ENCODE measurements around the gene XPO5.
"Not testable (repeated sequence)": the region's sequence is repeated elsewhere in the genome, so short reads cannot be mapped to it uniquely, and the experiment has no call there.

Gene XPO5

GRCh38 chr6:43499028-43499815 is 76.6 kb downstream of the XPO5 start:
- peaks cover 64 to 82% (median 74%) of the 10 kb centered on the region in 11 experiments for H3K36me3 ChIP-seq
- H4K20me1 ChIP-seq, result peaks cover 17 to 67% (median 29%) of the 10 kb centered on the region in 11 experiments; a peak in 20 of 22 replicates

GRCh38 chr6:43498291-43498690 is 77.5 kb downstream of the XPO5 start:
- H3K4me2 ChIP-seq; H3K27ac ChIP-seq; H3K9me3 ChIP-seq (replicated peaks in 1 of 11); H3K4me3 ChIP-seq; H3K27me3 ChIP-seq: not testable (repeated sequence)
- H4K20me1 ChIP-seq, result peaks cover 22 to 71% (median 38%) of the 10 kb centered on the region in 11 experiments; a peak in 20 of 22 replicates
- H3K36me3 ChIP-seq, result peaks cover 57 to 81% (median 70%) of the 10 kb centered on the region in 11 experiments
- H3K4me1 ChIP-seq, result peaks cover 19 to 34% (median 26%) of the 10 kb centered on the region in 10 experiments
- H3K9ac ChIP-seq, result 0 out of 22 replicates have a peak overlapping the region, but pooled peaks of 2 of the 11 experiments have one; percentile 16 to 23

More at GRCh38 chr6:43499028-43499815, 76.6 kb downstream of the XPO5 start:
- H3K9me3 ChIP-seq (replicated peaks in 1 of 11), result no peaks in the 10 kb centered on the region
- no peaks in the 10 kb centered on the region for H3K27me3 ChIP-seq
- no peak overlapping the region for H3K4me3 ChIP-seq
- no peak overlapping the region for H3K4me2 ChIP-seq
- no peak for TF ChIP-seq Cebpa-rat (IDR thresholded peaks at IDR 0.05)
- H3K4me1 ChIP-seq, result peaks cover 19 to 29% (median 22%) of the 10 kb centered on the region in 10 experiments
- H3K27ac ChIP-seq, result no peak overlapping the region
- no peak overlapping the region for H3K9ac ChIP-seq

GRCh38 chr6:43497689-43498088 is 78.1 kb downstream of the XPO5 start:
- H3K4me2 ChIP-seq, result no peak overlapping the region
- H3K4me1 ChIP-seq, result peaks cover 19 to 34% (median 26%) of the 10 kb centered on the region in 10 experiments
- peaks cover 16 to 70% (median 41%) of the 10 kb centered on the region in 11 experiments; a peak in 20 of 22 replicates for H4K20me1 ChIP-seq
- H3K9me3 ChIP-seq (replicated peaks in 1 of 11), result no peaks in the 10 kb centered on the region
- H3K27ac ChIP-seq, result no peak overlapping the region
- H3K4me3 ChIP-seq, result no peak overlapping the region
- H3K27me3 ChIP-seq, result no peaks in the 10 kb centered on the region
- peaks cover 51 to 75% (median 68%) of the 10 kb centered on the region in 11 experiments for H3K36me3 ChIP-seq
- H3K9ac ChIP-seq, result peak overlapping the region in 5 of 11 experiments; percentile 11 to 44 (median 17); a peak in 2 of 22 replicates
- no peak for TF ChIP-seq Cebpa-rat (IDR thresholded peaks at IDR 0.05)

GRCh38 chr6:43497129-43497396 is 78.8 kb downstream of the XPO5 start:
- no peaks in the 10 kb centered on the region for H3K9me3 ChIP-seq (replicated peaks in 1 of 11)
- peak overlapping the region in 4 of 11 experiments; percentile 11 to 44 (median 30); a peak in 1 of 22 replicates for H3K9ac ChIP-seq
- no peak overlapping the region for H3K4me3 ChIP-seq
- no peaks in the 10 kb centered on the region for H3K27me3 ChIP-seq
- peaks cover 45 to 73% (median 66%) of the 10 kb centered on the region in 11 experiments for H3K36me3 ChIP-seq
- peaks cover 9 to 70% (median 47%) of the 10 kb centered on the region in 11 experiments; a peak in 20 of 22 replicates for H4K20me1 ChIP-seq
- no peak overlapping the region for H3K4me2 ChIP-seq
- no peak overlapping the region for H3K27ac ChIP-seq
- H3K4me1 ChIP-seq, result peaks cover 19 to 34% (median 27%) of the 10 kb centered on the region in 10 experiments
- no peak for TF ChIP-seq Cebpa-rat (IDR thresholded peaks at IDR 0.05)

GRCh38 chr6:43496370-43497128 is 79.3 kb downstream of the XPO5 start:
- peak overlapping the region in 5 of 11 experiments; percentile 17 to 49 (median 44); a peak in 5 of 22 replicates for H3K9ac ChIP-seq
- no peak for TF ChIP-seq Cebpa-rat (IDR thresholded peaks at IDR 0.05)
- peak overlapping the region in 2 of 11 experiments; percentile 67 to 89; a peak in 1 of 22 replicates for H3K4me2 ChIP-seq

GRCh38 chr6:43495409-43495941 is 80.4 kb downstream of the XPO5 start:
- Histone ChIP-seq H3K27me3 (no peaks in the 10 kb centered on the region), H4K20me1 (peaks cover 9 to 69% (median 52%) of the 10 kb centered on the region in 11 experiments; a peak in 19 of 22 replicates), H3K4me1 (peaks cover 19 to 34% (median 27%) of the 10 kb centered on the region in 10 experiments), H3K9me3 (replicated peaks in 1 of 11) (no peaks in the 10 kb centered on the region), H3K4me3 (no peak overlapping the region; a peak in 1 of 20 replicates), H3K36me3 (peaks cover 31 to 62% (median 53%) of the 10 kb centered on the region in 11 experiments), H3K9ac (peak overlapping the region in 5 of 11 experiments; percentile 0 to 49 (median 20); a peak in 4 of 22 replicates), H3K4me2 (peak overlapping the region; percentile 13 to 89 (median 71)), H3K27ac (peak overlapping the region in 8 of 11 experiments; percentile 0 to 59 (median 42); a peak in 11 of 22 replicates)
- no peak for TF ChIP-seq Cebpa-rat (IDR thresholded peaks at IDR 0.05)

More at GRCh38 chr6:43496370-43497128, 79.3 kb downstream of the XPO5 start:
- Histone ChIP-seq H4K20me1 (peaks cover 9 to 74% (median 52%) of the 10 kb centered on the region in 11 experiments; a peak in 20 of 22 replicates), H3K9me3 (replicated peaks in 1 of 11) (no peaks in the 10 kb centered on the region), H3K4me3 (no peak overlapping the region), H3K36me3 (peaks cover 42 to 73% (median 64%) of the 10 kb centered on the region in 11 experiments), H3K4me1 (peaks cover 19 to 34% (median 27%) of the 10 kb centered on the region in 10 experiments), H3K27ac (peak overlapping the region in 4 of 11 experiments; percentile 4 to 54 (median 22); a peak in 2 of 22 replicates), H3K27me3 (no peaks in the 10 kb centered on the region)

- Histone ChIP-seq H3K27me3 (no peaks in the 10 kb centered on the region), H3K4me3 (no peak overlapping the region; a peak in 1 of 20 replicates), H4K20me1 (peaks cover 9 to 69% (median 52%) of the 10 kb centered on the region in 11 experiments; a peak in 20 of 22 replicates), H3K36me3 (peaks cover 24 to 55% (median 46%) of the 10 kb centered on the region in 11 experiments), H3K4me1 (peaks cover 19 to 34% (median 28%) of the 10 kb centered on the region in 10 experiments), H3K4me2 (peak overlapping the region; percentile 13 to 89 (median 71); a peak in 21 of 22 replicates), H3K9ac (peak overlapping the region in 2 of 11 experiments; percentile 20 to 24; a peak in 2 of 22 replicates), H3K27ac (peak overlapping the region in 8 of 11 experiments; percentile 23 to 59 (median 42); a peak in 13 of 22 replicates), H3K9me3 (replicated peaks in 1 of 11) (no peaks in the 10 kb centered on the region)
- no peak for TF ChIP-seq Cebpa-rat (IDR thresholded peaks at IDR 0.05)
Measured at GRCh38 chr6:43494766-43495165, 81.1 kb downstream of the XPO5 start.

GRCh38 chr6:43494321-43494720 is 81.5 kb downstream of the XPO5 start:
- Histone ChIP-seq H4K20me1 (peaks cover 7 to 69% (median 52%) of the 10 kb centered on the region in 11 experiments; a peak in 21 of 22 replicates), H3K9ac (peak overlapping the region in 1 of 11 experiments; percentile 20; a peak in 1 of 22 replicates), H3K9me3 (replicated peaks in 1 of 11) (no peaks in the 10 kb centered on the region), H3K36me3 (peaks cover 20 to 50% (median 42%) of the 10 kb centered on the region in 11 experiments), H3K4me1 (peaks cover 19 to 38% (median 29%) of the 10 kb centered on the region in 10 experiments), H3K27me3 (no peaks in the 10 kb centered on the region), H3K27ac (peak overlapping the region in 4 of 11 experiments; percentile 36 to 59 (median 50); a peak in 3 of 22 replicates), H3K4me3 (no peak overlapping the region), H3K4me2 (peak overlapping the region in 8 of 11 experiments; percentile 13 to 89 (median 78); a peak in 14 of 22 replicates)
- TF ChIP-seq Cebpa-rat (IDR thresholded peaks at IDR 0.05), result no peak

Data from BLaER1 treated with 17β-estradiol and CSF1 and Interleukin-3, amounts not matched to agents 10 nM and 100 nM (cell line).